H1 (cell line): Measurements from ENCODE around the gene CPE. TPM values are rescaled to one million over a fixed set of nuclear protein-coding genes. Genes with fewer than 3 reads are reported as not detected.

Experiments
- CTCF ChIA-PET: fragments of 300-600 bp; sonication (Branson Sonifier 250); formaldehyde crosslinking; loops from one replicate; lab custom pipeline; 2021; ENCODE audit not compliant: partially characterized antibody; lab: Charles Lee
- POLR2A ChIA-PET: fragments of 300-600 bp; sonication (Branson Sonifier 250); formaldehyde crosslinking; loops from one replicate; lab custom pipeline; 2021; ENCODE audit warnings: inconsistent platforms; ENCODE audit not compliant: partially characterized antibody; lab: Charles Lee
- DNase-seq, 2 experiments: peaks; one replicate each; pipeline versions ENCODE4 v3.0.0 to v3.0.0-alpha.2; 2010 to 2022; ENCODE audit warnings: low spot score in 2 of 2, low read depth in 1 of 2, mixed read lengths in 1 of 2
- FAIRE-seq: peaks from 2 replicates; lab custom pipeline; 2011; peaks lifted over from hg19 to GRCh38; lab: Jason Lieb, UNC
- H2AFZ ChIP-seq: 2 replicates; pipeline ENCODE4 v1.8.1; 2012; ENCODE audit warnings: low read length, inconsistent platforms
- H2AK5ac ChIP-seq: 2 replicates; pipeline ENCODE4 v1.6.1; 2013; ENCODE audit warnings: low read depth, low read length
- H2BK120ac ChIP-seq: replicated peaks from 2 replicates; pipeline ENCODE3; 2013; ENCODE audit warnings: low read depth, low read length, inconsistent platforms
- H2BK12ac ChIP-seq: 2 replicates; pipeline ENCODE4 v1.6.1; 2013; ENCODE audit warnings: low read depth, low read length
- H2BK15ac ChIP-seq: 2 replicates; pipeline ENCODE4 v1.6.1; 2013; ENCODE audit warnings: low read length
- H2BK20ac ChIP-seq: 2 replicates; pipeline ENCODE4 v1.6.1; 2013; ENCODE audit warnings: low read length
- H2BK5ac ChIP-seq: 2 replicates; pipeline ENCODE4 v1.6.1; 2013; ENCODE audit warnings: low read depth, low read length
- H3K14ac ChIP-seq: 2 replicates; pipeline ENCODE4 v1.6.1; 2013; ENCODE audit warnings: inconsistent platforms; ENCODE audit not compliant: insufficient read length
- H3K18ac ChIP-seq: 2 replicates; pipeline ENCODE4 v1.6.1; 2013; ENCODE audit warnings: low read length; ENCODE audit errors: extremely low read depth
- H3K23ac ChIP-seq: 2 replicates; pipeline ENCODE4 v1.6.1; 2013; ENCODE audit warnings: inconsistent platforms; ENCODE audit not compliant: insufficient read length
- H3K23me2 ChIP-seq: 2 replicates; pipeline ENCODE4 v1.6.1; 2013; ENCODE audit warnings: low read depth, low read length
- H3K27ac ChIP-seq: 2 replicates; pipeline ENCODE4 v1.6.1; 2011; ENCODE audit warnings: low read depth, low read length, inconsistent platforms
- H3K27me3 ChIP-seq, 4 experiments: replicated peaks in 1 of 4; 1 replicate in 1 of 4; 2 replicates in 3 of 4; pipeline versions ENCODE4 v1.6.1 to v1.8.1; 2011 to 2013; ENCODE audit warnings: low read length in 3 of 4, mild to moderate bottlenecking in 3 of 4, inconsistent platforms in 2 of 4, mixed read lengths in 2 of 4, moderate library complexity in 1 of 4; ENCODE audit not compliant: control insufficient read depth in 3 of 4, insufficient read depth in 3 of 4; ENCODE audit errors: extremely low read depth in 1 of 4
- H3K36me3 ChIP-seq, 4 experiments: 2 replicates each; pipeline versions ENCODE4 v1.6.1 to v1.8.1; 2011 to 2013; ENCODE audit warnings: mild to moderate bottlenecking in 4 of 4, low read length in 3 of 4, moderate library complexity in 2 of 4, control low read depth in 1 of 4, inconsistent platforms in 1 of 4; ENCODE audit not compliant: insufficient read depth in 4 of 4, control insufficient read depth in 2 of 4
- H3K4ac ChIP-seq: replicated peaks from 2 replicates; pipeline ENCODE3; 2013; ENCODE audit warnings: low read length, low read depth, mixed read lengths, inconsistent platforms; ENCODE audit not compliant: insufficient read length
- H3K4me1 ChIP-seq, 4 experiments: replicated peaks in 1 of 4; 1 replicate in 1 of 4; 2 replicates in 3 of 4; pipeline versions ENCODE4 v1.6.1 to v1.8.1; 2011 to 2013; ENCODE audit warnings: low read length in 3 of 4, inconsistent platforms in 2 of 4, mixed read lengths in 1 of 4; ENCODE audit not compliant: insufficient read depth in 4 of 4, control insufficient read depth in 3 of 4
- H3K4me2 ChIP-seq, 2 experiments: 2 replicates each; pipeline versions ENCODE4 v1.6.1 to v1.8.1; 2011 to 2013; ENCODE audit warnings: low read depth in 2 of 2, low read length in 2 of 2, control low read depth in 1 of 2, inconsistent platforms in 1 of 2, mild to moderate bottlenecking in 1 of 2; ENCODE audit not compliant: insufficient read depth in 1 of 2
- H3K4me3 ChIP-seq, 4 experiments: fragments of 200-600, 300-600 bp in 1 of 4; sonication (generic), shearing (Covaris generic), sonication (Bioruptor Twin) in 1 of 4; 2 replicates each; pipeline versions ENCODE4 v1.5.1 to v1.8.1; 2011 to 2016; ENCODE audit warnings: low read length in 4 of 4, low read depth in 3 of 4, control low read depth in 2 of 4, inconsistent platforms in 2 of 4, mild to moderate bottlenecking in 2 of 4, mixed read lengths in 1 of 4, moderate library complexity in 1 of 4; ENCODE audit not compliant: insufficient read depth in 2 of 4; ENCODE audit errors: extremely low read depth in 1 of 4
- H3K56ac ChIP-seq: replicated peaks from 2 replicates; pipeline ENCODE3; 2013; ENCODE audit warnings: low read depth, mild to moderate bottlenecking, mixed read lengths, low read length, inconsistent platforms; ENCODE audit not compliant: insufficient read length
- H3K79me1 ChIP-seq: 2 replicates; pipeline ENCODE4 v1.6.1; 2013; ENCODE audit warnings: low read depth, low read length, control low read depth
- H3K79me2 ChIP-seq, 2 experiments: 2 replicates each; pipeline versions ENCODE4 v1.6.1 to v1.8.1; 2012 to 2013; ENCODE audit warnings: low read length in 2 of 2, mild to moderate bottlenecking in 2 of 2, inconsistent platforms in 1 of 2; ENCODE audit not compliant: insufficient read depth in 2 of 2, control insufficient read depth in 1 of 2
- H3K9ac ChIP-seq, 4 experiments: replicated peaks in 1 of 4; 1 replicate in 1 of 4; 2 replicates in 3 of 4; pipeline versions ENCODE4 v1.6.1 to v1.8.1; 2011 to 2013; ENCODE audit warnings: low read depth in 3 of 4, low read length in 3 of 4, control low read depth in 2 of 4, mild to moderate bottlenecking in 2 of 4, moderate library complexity in 2 of 4, inconsistent platforms in 1 of 4; ENCODE audit errors: extremely low read depth in 1 of 4
- H3K9me3 ChIP-seq, 2 experiments: 2 replicates each; pipeline versions ENCODE4 v1.6.1 to v1.8.1; 2012 to 2013; ENCODE audit warnings: mild to moderate bottlenecking in 2 of 2, moderate library complexity in 2 of 2, control low read depth in 1 of 2, inconsistent platforms in 1 of 2, low read depth in 1 of 2, low read length in 1 of 2, mixed read lengths in 1 of 2; ENCODE audit not compliant: insufficient read depth in 2 of 2
- H4K20me1 ChIP-seq, 2 experiments: replicated peaks in 1 of 2; 2 replicates each; pipeline versions ENCODE3 to v1.8.1; 2011 to 2013; ENCODE audit warnings: inconsistent platforms in 2 of 2, low read length in 2 of 2, mild to moderate bottlenecking in 1 of 2; ENCODE audit not compliant: insufficient read depth in 2 of 2, control insufficient read depth in 1 of 2
- H4K5ac ChIP-seq: 2 replicates; pipeline ENCODE4 v1.6.1; 2013; ENCODE audit warnings: low read length, low read depth, mixed read lengths, inconsistent platforms; ENCODE audit not compliant: insufficient read length
- H4K8ac ChIP-seq: 2 replicates; pipeline ENCODE4 v1.8.0; 2013; ENCODE audit warnings: mild to moderate bottlenecking, moderate library complexity, low read length, inconsistent platforms; ENCODE audit not compliant: insufficient read depth; ENCODE audit errors: extremely low read depth
- H4K91ac ChIP-seq: replicated peaks from 2 replicates; pipeline ENCODE3; 2013; ENCODE audit warnings: low read length, mixed read lengths, inconsistent platforms; ENCODE audit not compliant: insufficient read length
- CHD2 ChIP-seq: IDR thresholded peaks from 2 replicates; pipeline ENCODE4 v1.6.1; 2012; ENCODE audit warnings: low read length, improper control_type of control experiment
- CTBP2 ChIP-seq: IDR thresholded peaks from 2 replicates; pipeline ENCODE4 v1.7.0; 2011; ENCODE audit warnings: borderline replicate concordance, mild to moderate bottlenecking, moderate library complexity, mixed read lengths, low read length; ENCODE audit not compliant: insufficient read depth, insufficient read length
- CTCF ChIP-seq, 3 experiments: IDR thresholded peaks; 1 replicate in 2 of 3; 2 replicates in 1 of 3; pipeline versions ENCODE4 v1.5.1 to v1.6.1; 2011; ENCODE audit warnings: low read length in 3 of 3, mild to moderate bottlenecking in 3 of 3, inconsistent platforms in 2 of 3, low read depth in 1 of 3, moderate library complexity in 1 of 3; ENCODE audit not compliant: insufficient read depth in 1 of 3; ENCODE audit errors: control extremely low read depth in 1 of 3
- FOSL1 ChIP-seq: IDR thresholded peaks from 2 replicates; pipeline ENCODE4 v1.6.1; 2011; ENCODE audit warnings: mild to moderate bottlenecking, low read depth, low read length, moderate library complexity; ENCODE audit not compliant: insufficient read depth
- GABPA ChIP-seq: IDR thresholded peaks from 2 replicates; pipeline ENCODE4 v1.6.1; 2011; ENCODE audit warnings: mild to moderate bottlenecking, low read length, moderate library complexity, borderline replicate concordance; ENCODE audit not compliant: insufficient read depth
- NANOG ChIP-seq: IDR thresholded peaks from 2 replicates; pipeline ENCODE4 v1.6.1; 2011; ENCODE audit warnings: low read length, low read depth, mild to moderate bottlenecking, inconsistent platforms; ENCODE audit not compliant: insufficient read depth, poor library complexity, severe bottlenecking
- NRF1 ChIP-seq: IDR thresholded peaks from 2 replicates; pipeline ENCODE4 v1.6.1; 2011; ENCODE audit warnings: mild to moderate bottlenecking, low read depth, low read length, improper control_type of control experiment
- TCF12 ChIP-seq: IDR thresholded peaks from 2 replicates; pipeline ENCODE4 v1.6.1; 2011; ENCODE audit warnings: low read depth, mild to moderate bottlenecking, low read length
- USF2 ChIP-seq: IDR thresholded peaks from 2 replicates; pipeline ENCODE4 v1.6.1; 2011; ENCODE audit warnings: low read length, improper control_type of control experiment
- WGBS, 2 experiments: shearing (Covaris generic) in 1 of 2; methylation state at CpG; one replicate each; pipeline versions ENCODE4 v1.1.6 to v1.1.7; 2013 to 2015; ENCODE audit warnings: low lambda C conversion rate in 2 of 2, mixed read lengths in 2 of 2, inconsistent platforms in 1 of 2, low coverage in 1 of 2, missing lambda C conversion rate in 1 of 2; ENCODE audit not compliant: insufficient replicate concordance in 2 of 2, insufficient coverage in 1 of 2, insufficient read length in 1 of 2; ENCODE audit errors: extremely low coverage in 1 of 2, missing lambda C conversion rate in 1 of 2; 5-methylcytosine and 5-hydroxymethylcytosine counted together
- polyA plus RNA-seq, 7 experiments: library from polyadenylated mRNA; depleted of rRNA in 3 of 7; stranded (reverse) in 5 of 7; unstranded in 2 of 7; fragments of >200 nt in 5 of 7; fragments of 200-250 nt in 2 of 7; gene quantifications; 1 replicate in 5 of 7; 2 replicates in 1 of 7; 4 replicates in 1 of 7; pipeline versions ENCODE4 v1.2.1 to v1.2.3, GENCODE V29; 2011 to 2013; ENCODE audit warnings: missing spikeins in 2 of 7, mixed read lengths in 2 of 7
- total RNA-seq: library from RNA; stranded (reverse); fragmentation: NEBNext Ultra II Directional; extraction: Animal tissue kit (Norgen Biotek cat#: 25700); gene quantifications from 2 replicates; pipeline ENCODE4 v1.2.1, GENCODE V29; 2021

Gene CPE
- total and polyA plus RNA-seq, 2 of the 8 experiments (the other 6 are each of a cell fraction or from before 2014, with no cell fraction given): 9.4 to 10.2 TPM

GRCh38 chr4:165541851-165542459 lies 163.1 kb downstream of the CPE start:
- no peak overlapping the region for H3K4me2 ChIP-seq
- no peak for DNase-seq
- no peak overlapping the region for H3K18ac ChIP-seq
- no peak overlapping the region for H3K27ac ChIP-seq
- H2BK20ac ChIP-seq: no peak overlapping the region
- H2BK5ac ChIP-seq: no peak overlapping the region
- no peak overlapping the region for H3K14ac ChIP-seq
- H3K79me2 ChIP-seq: no peaks in the 10 kb centered on the region
- WGBS, 2 experiments: 97% methylated on average over 10 of the region's 10 CpGs; no CpG with 5 or more reads in 1 of the 2 experiments
- H2AFZ ChIP-seq: no peak overlapping the region
- no peak overlapping the region for H2BK12ac ChIP-seq
- H3K4ac ChIP-seq: no peak overlapping the region
- H4K20me1 ChIP-seq: no peaks in the 10 kb centered on the region
- no peak overlapping the region for H2AK5ac ChIP-seq
- no peaks in the 10 kb centered on the region for H3K79me1 ChIP-seq
- no peak overlapping the region for H2BK15ac ChIP-seq
- H3K36me3 ChIP-seq: no peaks in the 10 kb centered on the region
- no peaks in the 10 kb centered on the region for H3K23me2 ChIP-seq
- no peak overlapping the region for H2BK120ac ChIP-seq
- no peaks in the 10 kb centered on the region for H3K4me1 ChIP-seq
- no peaks in the 10 kb centered on the region for H3K27me3 ChIP-seq
- H3K9ac ChIP-seq: no peak overlapping the region
- CTCF ChIA-PET: interaction anchor here (0.7 to 2.0 kb wide), 7 partner anchors 9 to 562 kb away, joined by 3 to 7 read pairs (median 4); no protein-coding TSS in a partner anchor
- no peak overlapping the region for H4K91ac ChIP-seq
- H3K9me3 ChIP-seq: no peaks in the 10 kb centered on the region
- no peak overlapping the region for H4K8ac ChIP-seq
- H3K4me3 ChIP-seq: no peak overlapping the region
- H3K56ac ChIP-seq: no peak overlapping the region
- no peak for FAIRE-seq
- H3K23ac ChIP-seq: no peak overlapping the region
- no peak overlapping the region for H4K5ac ChIP-seq
- POLR2A ChIA-PET: no interaction called here
- no peak for TF ChIP-seq FOSL1
- TF ChIP-seq CTCF (IDR thresholded peaks at IDR 0.05; ENCODE audit: control extremely low read depth in 1 of 3, insufficient read depth in 1 of 3, low read depth in 1 of 3, low read length in 3 of 3): no peak
- TF ChIP-seq USF2: no peak
- no peak for TF ChIP-seq NANOG
- TF ChIP-seq TCF12: no peak
- TF ChIP-seq GABPA: no peak
- TF ChIP-seq NRF1: no peak
- TF ChIP-seq CHD2: no peak
- TF ChIP-seq CTBP2: no peak
